K562 (cell line): ENCODE results near the gene ZNF775. TPM values are rescaled to one million over a fixed set of nuclear protein-coding genes. Genes with fewer than 3 reads are reported as not detected.

Source experiments
- ATAC-seq: fragments of 200-7000 bp; cut with Tn5 transposase; 3 replicates; pipeline ENCODE4 v1.9.1; 2020; ENCODE audit warnings: moderate library complexity
- BruUV-seq: library from RNA; stranded (reverse); fragments of 400-500 nt; replicated peaks from 2 replicates; lab custom pipeline; 2021; lab: Mats Ljungman, UMichigan
- CTCF ChIA-PET: fragments of 300-600 bp; formaldehyde crosslinking; extraction: SDS; loops from one replicate; lab custom pipeline; 2021; ENCODE audit warnings: low intra/inter-chr PET ratio; lab: Yijun Ruan, JAX
- POLR2A ChIA-PET: fragments of 300-600, 350-650 bp; sonication (Branson Sonifier 250); formaldehyde crosslinking; extraction: SDS; loops from one replicate; lab custom pipeline; 2021; ENCODE audit warnings: antibody characterized with exemption, inconsistent platforms; lab: Yijun Ruan, JAX
- DNase-seq, 4 experiments: peaks; one replicate each; pipeline versions ENCODE4 v3.0.0 to v3.0.0-alpha.2; 2011 to 2018; ENCODE audit warnings: low spot score in 3 of 4, mixed read lengths in 3 of 4; ENCODE audit errors: extremely low read depth in 1 of 4
- FAIRE-seq: peaks from 2 replicates; lab custom pipeline; 2011; peaks lifted over from hg19 to GRCh38; lab: Jason Lieb, UNC
- H2AFZ ChIP-seq: 2 replicates; pipeline ENCODE4 v1.6.0; 2011; ENCODE audit warnings: low read depth, low read length, control low read depth, inconsistent platforms
- H3K27ac ChIP-seq: fragments of 200-600 bp; 3 replicates; pipeline ENCODE4 v1.8.0; 2011; ENCODE audit warnings: low read depth, mild to moderate bottlenecking, control low read depth, inconsistent platforms, low read length, moderate library complexity, mixed read lengths; ENCODE audit errors: extremely low read depth
- H3K27me3 ChIP-seq, 2 experiments: fragments of 300-600 bp in 1 of 2; 2 replicates in 1 of 2; 3 replicates in 1 of 2; pipeline versions ENCODE4 v1.6.0 to v1.8.0; 2011; ENCODE audit warnings: inconsistent platforms in 2 of 2, low read length in 2 of 2, mild to moderate bottlenecking in 1 of 2, mixed read lengths in 1 of 2, moderate library complexity in 1 of 2; ENCODE audit not compliant: control insufficient read depth in 2 of 2, insufficient read depth in 2 of 2
- H3K36me3 ChIP-seq: fragments of 300-600 bp; 3 replicates; pipeline ENCODE4 v1.8.0; 2011; ENCODE audit warnings: mild to moderate bottlenecking, low read length, inconsistent platforms; ENCODE audit not compliant: control insufficient read depth, insufficient read depth
- H3K4me1 ChIP-seq, 2 experiments: fragments of 200-600 bp in 1 of 2; replicated peaks in 1 of 2; 2 replicates in 1 of 2; 3 replicates in 1 of 2; pipeline versions ENCODE4 v1.5.1 to v1.8.0; 2011; ENCODE audit warnings: inconsistent platforms in 2 of 2, low read length in 2 of 2, mild to moderate bottlenecking in 1 of 2, mixed read lengths in 1 of 2, moderate library complexity in 1 of 2; ENCODE audit not compliant: control insufficient read depth in 2 of 2, insufficient read depth in 2 of 2
- H3K4me2 ChIP-seq: 2 replicates; pipeline ENCODE4 v1.6.1; 2011; ENCODE audit warnings: low read length, control low read depth, inconsistent platforms, mixed read lengths; ENCODE audit not compliant: insufficient read depth
- H3K4me3 ChIP-seq: fragments of 200-600 bp; sonication (generic), shearing (Covaris generic); 2 replicates; pipeline ENCODE4 v1.5.1; 2016; ENCODE audit warnings: control low read depth, inconsistent platforms
- H3K79me2 ChIP-seq: fragments of 200-600 bp; 3 replicates; pipeline ENCODE4 v1.8.0; 2011; ENCODE audit warnings: low read length, inconsistent platforms; ENCODE audit not compliant: control insufficient read depth, insufficient read depth
- H3K9ac ChIP-seq, 2 experiments: 2 replicates each; pipeline versions ENCODE4 v1.6.0 to v1.6.1; 2011; ENCODE audit warnings: low read depth in 2 of 2, low read length in 2 of 2, control low read depth in 1 of 2, inconsistent platforms in 1 of 2, mild to moderate bottlenecking in 1 of 2, mixed read lengths in 1 of 2; ENCODE audit not compliant: insufficient read depth in 1 of 2
- H3K9me1 ChIP-seq: one replicate; pipeline ENCODE4 v1.6.0; 2011; ENCODE audit warnings: inconsistent platforms, mild to moderate bottlenecking, low read length, moderate library complexity; ENCODE audit not compliant: control insufficient read depth, insufficient read depth
- H3K9me3 ChIP-seq: replicated peaks from 2 replicates; pipeline ENCODE4 v1.5.1; 2011; ENCODE audit warnings: low read depth, low read length, inconsistent platforms; ENCODE audit not compliant: control insufficient read depth, insufficient read depth
- H4K20me1 ChIP-seq: replicated peaks from 2 replicates; pipeline ENCODE4 v1.6.1; 2011; ENCODE audit warnings: low read length, inconsistent platforms, mixed read lengths; ENCODE audit not compliant: control insufficient read depth, insufficient read depth
- GATAD2B ChIP-seq: fragments of 450-650 bp; IDR thresholded peaks from 2 replicates; pipeline ENCODE4 v1.6.1; 2017; ENCODE audit warnings: mild to moderate bottlenecking, borderline replicate concordance
- JUND ChIP-seq, 2 experiments: IDR thresholded peaks; 2 replicates in 1 of 2; 3 replicates in 1 of 2; pipeline ENCODE4 v1.6.1; 2011; ENCODE audit warnings: borderline replicate concordance in 2 of 2, low read depth in 2 of 2, low read length in 2 of 2, improper control_type of control experiment in 1 of 2, missing biosample characterization in 1 of 2, missing genetic modification characterization in 1 of 2, missing genetic modification reagents in 1 of 2
- MTA2 ChIP-seq: fragments of 450-650 bp; IDR thresholded peaks from 2 replicates; pipeline ENCODE4 v1.6.1; 2016; ENCODE audit warnings: low read depth
- ZBTB5 ChIP-seq: fragments of 450-650 bp; IDR thresholded peaks from 2 replicates; pipeline ENCODE4 v1.6.1; 2017; ENCODE audit warnings: antibody characterized with exemption
- ZNF124 ChIP-seq: sonication (generic); formaldehyde crosslinking; IDR thresholded peaks from 2 replicates; pipeline ENCODE4 v1.8.1; 2022; ENCODE audit warnings: missing genetic modification reagents
- ZNF583 ChIP-seq: fragments of 250-450 bp; sonication (Bioruptor Pico); IDR thresholded peaks from 2 replicates; pipeline ENCODE4 v1.4.0; 2020
- ZNF740 ChIP-seq, 3 experiments: fragments of 200-800 bp in 1 of 3; sonication (Bioruptor generic) in 1 of 3; sonication (generic) in 1 of 3; formaldehyde crosslinking in 1 of 3; IDR thresholded peaks; 2 replicates each; pipeline versions ENCODE4 v1.6.1 to v1.8.0; 2016 to 2022; ENCODE audit warnings: mild to moderate bottlenecking in 2 of 3, missing compliant biosample characterization in 2 of 3, missing genetic modification characterization in 2 of 3, missing genetic modification reagents in 1 of 3
- whole genome bisulfite sequencing: fragments of 100-300 bp; shearing (Covaris generic); methylation state at CpG from one replicate; pipeline ENCODE4 v1.1.6; 2016; ENCODE audit warnings: low coverage, mixed read lengths; ENCODE audit not compliant: insufficient coverage; ENCODE audit errors: missing lambda C conversion rate; 5-methylcytosine and 5-hydroxymethylcytosine counted together
- in situ Hi-C: fragments of 300-500 bp; cut with MboI; formaldehyde crosslinking; loops from 4 replicates; pipeline ENCODE4 v1.15.0; 2018; ENCODE audit warnings: inconsistent platforms, mixed read lengths
- intact Hi-C: fragments of 100-400 bp; cut with micrococcal nuclease; formaldehyde crosslinking; loops from 2 replicates; pipeline ENCODE4 v1.14.2; 2022
- polyA plus RNA-seq, 8 experiments: library from polyadenylated mRNA; depleted of rRNA in 4 of 8; stranded (reverse) in 5 of 8; unstranded in 3 of 8; fragments of >200 nt; fragmentation: Nextera tagmentation in 2 of 8; fragmentation: Illumina TruSeq in 1 of 8; extraction: Ambion mirVana in 2 of 8; extraction: Trizol in 1 of 8; gene quantifications; 2 replicates each; pipeline versions ENCODE4 v1.2.1 to v1.2.3, GENCODE V29; 2011 to 2014; ENCODE audit warnings: inconsistent platforms in 1 of 8, missing spikeins in 1 of 8
- total RNA-seq, 7 experiments: library from RNA; depleted of rRNA in 6 of 7; stranded (reverse); fragments of >200 nt in 6 of 7; fragmentation: Illumina TruSeq in 2 of 7; extraction: Trizol in 2 of 7; gene quantifications; 2 replicates each; pipeline versions ENCODE4 v1.2.1 to v1.2.3, GENCODE V29; 2011 to 2021; ENCODE audit warnings: low replicate concordance in 1 of 7

The ZNF775 gene
- total and polyA plus RNA-seq, 9 of the 15 experiments (the other 6 are each of a cell fraction or from before 2014, with no cell fraction given): 0.04 to 18.7 (median 4.9) TPM

DNA sequence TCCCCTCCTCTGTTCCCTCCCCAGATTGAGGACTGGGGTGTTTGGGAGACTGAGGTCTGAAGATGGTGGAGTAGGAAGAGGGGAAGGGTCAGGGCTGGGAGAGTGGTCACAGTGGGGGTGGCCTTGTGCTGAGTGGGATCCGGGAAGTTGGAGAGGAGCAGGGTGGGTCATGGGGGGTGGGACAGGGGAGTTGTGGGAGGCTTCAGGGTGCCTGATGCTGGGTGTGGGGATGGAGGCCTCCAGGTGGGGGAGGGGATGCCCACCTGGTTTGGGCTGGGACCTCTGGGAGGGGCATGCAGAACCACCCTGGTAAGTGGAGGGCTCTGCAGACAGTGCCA lies 2.6 kb downstream of the ZNF775 start:
- peaks cover 16 to 53% of the 10 kb centered on the region in 2 experiments for H3K4me1 ChIP-seq
- DNase-seq (no peak), FAIRE-seq (no peak), ATAC-seq (no peak)
- POLR2A ChIA-PET: no interaction called here
- TF ChIP-seq ZNF740 (CRISPR knock-in tag; IDR thresholded peaks at IDR 0.05): no peak
- TF ChIP-seq ZNF740 (tag; IDR thresholded peaks at IDR 0.05): no peak
- no peak for TF ChIP-seq ZBTB5
- TF ChIP-seq GATAD2B: no peak
- no peak for TF ChIP-seq MTA2
- 0 out of 2 replicates have a peak, but pooled peaks have one; percentile 39 for TF ChIP-seq ZNF124
- TF ChIP-seq JUND (IDR thresholded peaks at IDR 0.05; ENCODE audit: borderline replicate concordance, low read depth, low read length): no peak
- no peak for TF ChIP-seq JUND (tag; IDR thresholded peaks at IDR 0.05; ENCODE audit: borderline replicate concordance, low read depth, low read length)
- no peak for TF ChIP-seq ZNF583 (CRISPR knock-in tag)
- TF ChIP-seq, all 486 proteins: peak for 1
- H3K9ac ChIP-seq: peak overlapping the region in 1 of 2 experiments; percentile 80; a peak in 2 of 4 replicates
- peaks cover 10% of the 10 kb centered on the region for H3K9me1 ChIP-seq
- in situ Hi-C loops: no loop called here
- CTCF ChIA-PET: no interaction called here
- no TSS peak for BruUV-seq
- H3K79me2 ChIP-seq: peaks cover 58% of the 10 kb centered on the region
- H3K9me3 ChIP-seq: no peaks in the 10 kb centered on the region
- H3K27me3 ChIP-seq: no peaks in the 10 kb centered on the region
- H2AFZ ChIP-seq: no peak overlapping the region
- no peak overlapping the region for H3K4me3 ChIP-seq
- H3K27ac ChIP-seq: no peak overlapping the region
- H3K4me2 ChIP-seq: no peak overlapping the region
- H4K20me1 ChIP-seq: peaks cover 32% of the 10 kb centered on the region
- intact Hi-C loops: no loop called here
- WGBS: 100% methylated on average over 1 of the region's 1 CpG
- peaks cover 14% of the 10 kb centered on the region; the same call in 1 of the 3 replicates for H3K36me3 ChIP-seq
